OCI-LY3 (cell line): ENCODE results near the gene FREM1.

Experiments used
- EZH2phosphoT487 ChIP-seq: fragments of 200-600 bp; shearing (Covaris generic); IDR thresholded peaks from 2 replicates; pipeline ENCODE4 v1.6.1; 2018; ENCODE audit warnings: antibody characterized with exemption, mixed run types, low read depth
- TF ChIP-seq, protein P1 (sequence below): fragments of 200-600, 300-600 bp; sonication (generic); IDR thresholded peaks from 2 replicates; pipeline ENCODE4 v1.5.1; 2014; ENCODE audit warnings: antibody characterized with exemption, low read length, low read depth

DNA sequence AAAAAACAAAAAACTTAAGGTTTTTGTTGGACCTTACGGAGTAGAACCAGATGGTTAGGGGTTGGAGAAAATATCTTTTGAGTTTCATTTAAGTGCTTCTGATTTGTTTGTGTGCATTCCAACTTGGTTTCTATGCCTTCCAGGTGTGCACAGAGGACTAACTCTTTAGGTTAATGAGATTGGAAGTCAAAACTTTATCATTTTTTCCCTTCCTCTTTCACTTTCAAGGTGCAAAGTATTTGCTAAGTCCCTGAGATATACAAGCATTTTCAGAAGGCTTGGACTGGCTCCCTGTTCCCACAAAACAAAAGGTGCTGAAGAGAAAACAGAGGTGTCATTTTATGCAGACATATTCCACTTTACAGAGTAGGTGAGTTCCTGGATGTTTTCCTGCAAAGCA lies 157.4 kb downstream of the FREM1 start:
- no peak for TF ChIP-seq EZH2phosphoT487
- TF ChIP-seq, protein P1, sequence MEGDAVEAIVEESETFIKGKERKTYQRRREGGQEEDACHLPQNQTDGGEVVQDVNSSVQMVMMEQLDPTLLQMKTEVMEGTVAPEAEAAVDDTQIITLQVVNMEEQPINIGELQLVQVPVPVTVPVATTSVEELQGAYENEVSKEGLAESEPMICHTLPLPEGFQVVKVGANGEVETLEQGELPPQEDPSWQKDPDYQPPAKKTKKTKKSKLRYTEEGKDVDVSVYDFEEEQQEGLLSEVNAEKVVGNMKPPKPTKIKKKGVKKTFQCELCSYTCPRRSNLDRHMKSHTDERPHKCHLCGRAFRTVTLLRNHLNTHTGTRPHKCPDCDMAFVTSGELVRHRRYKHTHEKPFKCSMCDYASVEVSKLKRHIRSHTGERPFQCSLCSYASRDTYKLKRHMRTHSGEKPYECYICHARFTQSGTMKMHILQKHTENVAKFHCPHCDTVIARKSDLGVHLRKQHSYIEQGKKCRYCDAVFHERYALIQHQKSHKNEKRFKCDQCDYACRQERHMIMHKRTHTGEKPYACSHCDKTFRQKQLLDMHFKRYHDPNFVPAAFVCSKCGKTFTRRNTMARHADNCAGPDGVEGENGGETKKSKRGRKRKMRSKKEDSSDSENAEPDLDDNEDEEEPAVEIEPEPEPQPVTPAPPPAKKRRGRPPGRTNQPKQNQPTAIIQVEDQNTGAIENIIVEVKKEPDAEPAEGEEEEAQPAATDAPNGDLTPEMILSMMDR = no peak
